ENCODE results near the gene TOX2. TPM values are rescaled to one million over a fixed set of nuclear protein-coding genes. Genes with fewer than 3 reads are reported as not detected.
"Not testable (repeated sequence)": the region's sequence is repeated elsewhere in the genome, so short reads cannot be mapped to it uniquely, and the experiment has no call there.

TOX2 gene
- total RNA-seq, 1 donor from 2014 or later = not detected

DNA sequence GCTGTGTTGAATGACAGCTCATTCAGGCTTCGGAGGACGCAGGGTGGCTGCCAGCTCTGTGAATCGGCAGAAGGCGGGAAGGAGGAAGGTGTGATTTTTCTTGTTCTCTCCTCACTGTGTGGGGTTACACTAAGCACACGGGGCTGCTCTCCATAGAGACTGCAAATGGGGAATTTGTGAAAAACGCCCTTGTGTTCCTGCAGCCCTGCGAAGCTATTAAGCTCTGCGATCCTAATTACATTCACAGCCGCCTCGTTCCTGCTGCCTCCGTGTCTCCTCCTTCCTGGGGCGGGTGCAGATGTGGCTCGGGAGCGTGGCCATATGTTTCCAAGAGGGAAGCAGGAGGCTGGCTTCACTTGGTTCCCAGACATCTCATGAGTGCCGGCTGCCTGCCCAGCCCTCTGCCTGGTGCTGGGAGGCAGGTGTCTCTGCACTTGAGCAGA lies 124.0 kb downstream of the TOX2 start:
- Histone ChIP-seq H3K36me3 (ENCODE audit: control insufficient read depth, insufficient read depth, low read length) (no peaks in the 10 kb centered on the region), H3K27me3 (ENCODE audit: control insufficient read depth, insufficient read depth, low read length) (peaks cover 7% of the 10 kb centered on the region), H3K4me3 (ENCODE audit: low read depth, low read length) (no peak overlapping the region)
- no peak for FAIRE-seq
- no peak for DNase-seq (ENCODE audit: low read depth)
- TF ChIP-seq, protein P1, sequence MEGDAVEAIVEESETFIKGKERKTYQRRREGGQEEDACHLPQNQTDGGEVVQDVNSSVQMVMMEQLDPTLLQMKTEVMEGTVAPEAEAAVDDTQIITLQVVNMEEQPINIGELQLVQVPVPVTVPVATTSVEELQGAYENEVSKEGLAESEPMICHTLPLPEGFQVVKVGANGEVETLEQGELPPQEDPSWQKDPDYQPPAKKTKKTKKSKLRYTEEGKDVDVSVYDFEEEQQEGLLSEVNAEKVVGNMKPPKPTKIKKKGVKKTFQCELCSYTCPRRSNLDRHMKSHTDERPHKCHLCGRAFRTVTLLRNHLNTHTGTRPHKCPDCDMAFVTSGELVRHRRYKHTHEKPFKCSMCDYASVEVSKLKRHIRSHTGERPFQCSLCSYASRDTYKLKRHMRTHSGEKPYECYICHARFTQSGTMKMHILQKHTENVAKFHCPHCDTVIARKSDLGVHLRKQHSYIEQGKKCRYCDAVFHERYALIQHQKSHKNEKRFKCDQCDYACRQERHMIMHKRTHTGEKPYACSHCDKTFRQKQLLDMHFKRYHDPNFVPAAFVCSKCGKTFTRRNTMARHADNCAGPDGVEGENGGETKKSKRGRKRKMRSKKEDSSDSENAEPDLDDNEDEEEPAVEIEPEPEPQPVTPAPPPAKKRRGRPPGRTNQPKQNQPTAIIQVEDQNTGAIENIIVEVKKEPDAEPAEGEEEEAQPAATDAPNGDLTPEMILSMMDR (IDR thresholded peaks at IDR 0.05; ENCODE audit: insufficient read depth, low read length, severe bottlenecking) = no peak

DNA sequence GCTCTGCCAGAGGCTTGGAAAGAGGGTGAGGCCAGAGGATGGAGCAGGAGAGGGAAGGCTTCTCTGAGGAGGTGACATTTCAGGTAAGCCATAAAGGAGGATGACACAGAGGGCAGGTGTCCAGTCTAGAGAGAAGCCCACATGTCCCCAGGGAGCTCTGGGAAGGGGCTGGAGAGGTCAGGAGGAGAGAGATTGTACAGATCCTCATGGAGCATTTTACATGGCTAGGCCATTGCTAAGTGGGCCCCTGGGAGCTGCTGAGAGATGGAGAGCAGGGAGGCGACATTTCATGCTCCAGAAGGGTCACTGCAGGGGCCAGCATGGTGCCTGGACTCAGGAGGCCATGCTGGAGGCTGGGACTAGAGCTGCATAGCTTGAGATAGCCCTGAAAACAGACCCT lies 124.5 kb downstream of the TOX2 start:
- Histone ChIP-seq H3K36me3 (ENCODE audit: control insufficient read depth, insufficient read depth, low read length) (no peaks in the 10 kb centered on the region), H3K4me3 (ENCODE audit: low read depth, low read length) (no peak overlapping the region), H3K27me3 (ENCODE audit: control insufficient read depth, insufficient read depth, low read length) (peaks cover 7% of the 10 kb centered on the region)
- DNase-seq (ENCODE audit: low read depth) (no peak), FAIRE-seq (no peak)
- TF ChIP-seq, protein P1 (IDR thresholded peaks at IDR 0.05; ENCODE audit: insufficient read depth, low read length, severe bottlenecking) = no peak

DNA sequence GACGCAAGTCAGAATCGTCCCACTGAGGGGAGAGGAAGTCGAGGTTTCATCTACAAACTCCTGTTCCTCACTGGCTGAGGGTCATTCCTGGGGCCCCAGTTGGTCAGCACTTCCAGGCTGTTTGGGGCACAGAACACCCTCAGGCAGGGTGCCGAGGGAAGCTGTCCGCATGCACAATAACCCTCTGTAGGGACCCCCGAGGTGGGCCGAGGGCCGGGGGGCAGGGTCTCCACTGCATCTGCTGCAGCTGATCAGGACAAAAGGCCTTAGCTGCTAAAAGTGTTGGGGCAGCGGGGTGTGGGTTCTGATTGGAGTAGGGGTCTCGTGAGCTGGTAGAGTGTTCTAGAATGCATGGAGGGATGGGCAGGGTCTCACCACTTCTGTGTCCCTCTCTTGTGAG lies 125.1 kb downstream of the TOX2 start:
- Histone ChIP-seq H3K27me3 (ENCODE audit: control insufficient read depth, insufficient read depth, low read length) (peaks cover 7% of the 10 kb centered on the region), H3K4me3 (ENCODE audit: low read depth, low read length) (no peak overlapping the region), H3K36me3 (ENCODE audit: control insufficient read depth, insufficient read depth, low read length) (no peaks in the 10 kb centered on the region)
- TF ChIP-seq, protein P1 (IDR thresholded peaks at IDR 0.05; ENCODE audit: insufficient read depth, low read length, severe bottlenecking) = no peak
- FAIRE-seq (no peak), DNase-seq (ENCODE audit: low read depth) (no peak)

DNA sequence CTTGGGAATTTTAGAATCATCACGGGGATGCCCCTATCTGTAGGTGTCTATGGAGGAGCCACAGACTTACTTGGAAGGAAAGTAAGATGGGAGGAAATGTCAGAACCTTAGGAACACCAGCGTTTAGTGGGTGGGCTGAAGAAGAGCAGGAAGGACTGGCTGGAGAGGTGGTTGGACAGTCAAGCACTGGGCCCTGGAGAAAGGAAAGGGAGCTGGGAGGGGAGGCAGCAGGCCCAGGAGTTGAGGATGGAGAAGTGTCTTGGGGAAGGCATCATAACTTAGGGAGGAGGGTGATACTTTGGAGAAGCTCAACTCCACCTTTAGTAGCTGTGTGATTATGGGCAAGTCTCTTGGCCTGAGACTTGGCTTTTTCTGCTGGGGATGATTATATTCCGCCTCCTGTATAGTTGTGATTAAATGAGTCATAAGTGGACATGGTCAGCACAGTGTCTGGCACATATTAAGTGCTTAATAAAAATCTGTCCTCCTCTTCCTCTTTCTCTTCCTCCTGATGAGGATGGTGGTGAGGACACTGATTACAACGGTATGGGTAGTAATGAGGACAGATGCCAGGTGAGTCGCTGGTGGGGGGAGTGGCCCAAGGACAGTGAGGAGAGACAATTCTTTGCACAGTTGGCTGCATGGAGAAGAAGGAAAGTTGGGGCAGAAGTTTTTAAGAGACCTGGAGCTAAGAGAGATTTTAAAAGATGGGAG lies 125.7 kb downstream of the TOX2 start:
- Histone ChIP-seq H3K4me3 (ENCODE audit: low read depth, low read length) (no peak overlapping the region), H3K27me3 (ENCODE audit: control insufficient read depth, insufficient read depth, low read length) (peaks cover 7% of the 10 kb centered on the region), H3K36me3 (ENCODE audit: control insufficient read depth, insufficient read depth, low read length) (no peaks in the 10 kb centered on the region)
- TF ChIP-seq, protein P1 (IDR thresholded peaks at IDR 0.05; ENCODE audit: insufficient read depth, low read length, severe bottlenecking) = no peak
- FAIRE-seq (no peak), DNase-seq (ENCODE audit: low read depth) (no peak)

DNA sequence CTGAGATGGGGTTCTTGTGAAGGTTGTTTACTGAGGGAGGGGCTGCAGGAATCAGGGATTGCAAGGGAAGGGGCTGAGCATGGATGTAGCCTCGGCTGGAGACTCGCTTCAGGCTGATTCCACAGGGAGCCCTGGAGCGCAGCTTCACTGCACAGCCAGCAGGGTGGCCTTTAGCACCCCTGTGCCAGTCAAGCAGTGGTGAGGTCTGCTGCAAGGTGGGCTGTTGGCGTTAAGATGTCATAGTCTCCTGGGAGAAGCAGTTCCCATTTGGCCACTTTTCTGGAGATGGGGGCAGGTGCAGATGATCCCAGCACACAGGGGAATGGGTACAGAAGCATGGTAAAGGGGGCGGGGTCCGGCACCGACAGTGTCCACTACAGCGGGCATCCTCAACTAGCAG lies 126.3 kb downstream of the TOX2 start:
- Histone ChIP-seq H3K27me3 (ENCODE audit: control insufficient read depth, insufficient read depth, low read length) (peaks cover 7% of the 10 kb centered on the region), H3K4me3 (ENCODE audit: low read depth, low read length) (no peak overlapping the region), H3K36me3 (ENCODE audit: control insufficient read depth, insufficient read depth, low read length) (no peaks in the 10 kb centered on the region)
- TF ChIP-seq, protein P1 (IDR thresholded peaks at IDR 0.05; ENCODE audit: insufficient read depth, low read length, severe bottlenecking) = no peak
- FAIRE-seq (no peak), DNase-seq (ENCODE audit: low read depth) (no peak)

DNA sequence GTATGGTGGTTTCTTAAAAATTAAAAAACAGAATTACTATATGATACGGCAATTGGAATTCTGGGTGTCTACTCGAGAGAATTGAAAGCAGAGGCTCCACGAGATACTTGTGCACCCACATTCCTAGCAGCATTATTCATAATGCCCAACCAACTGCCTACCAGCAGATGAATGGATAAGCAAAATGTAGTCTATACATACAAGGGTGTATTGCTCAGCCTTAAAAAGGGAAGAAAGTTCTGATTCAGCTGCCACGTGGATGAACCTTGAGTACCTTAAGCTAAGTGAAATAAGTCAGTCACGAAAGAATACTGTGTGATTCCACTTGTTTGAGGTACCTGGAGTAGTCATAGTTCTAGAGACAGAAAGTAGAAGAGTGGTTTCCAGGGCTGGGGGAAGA lies 130.1 kb downstream of the TOX2 start:
- not testable (repeated sequence) for H3K27me3 ChIP-seq (ENCODE audit: control insufficient read depth, insufficient read depth, low read length); DNase-seq (ENCODE audit: low read depth); FAIRE-seq; H3K36me3 ChIP-seq (ENCODE audit: control insufficient read depth, insufficient read depth, low read length); H3K4me3 ChIP-seq (ENCODE audit: low read depth, low read length)

All from bronchial epithelial cell (primary cell).